Peyer's patch (tissue), 4 donors: ENCODE results near the gene DOHH. TPM values are rescaled to one million over a fixed set of nuclear protein-coding genes. Genes with fewer than 3 reads are reported as not detected.

ENCODE experiments used
- DNase-seq, 3 donors: peaks; one replicate each; pipeline ENCODE4 v3.0.0-alpha.2; 2017 to 2019
- H3K27ac ChIP-seq, 4 donors: fragments of 200-600 bp; sonication (generic); one replicate each; pipeline ENCODE4 v1.5.1; 2016 to 2019
- H3K27me3 ChIP-seq, 2 donors: fragments of 200-600 bp; sonication (generic); one replicate each; pipeline ENCODE4 v1.5.1; 2019
- H3K36me3 ChIP-seq, 3 donors: fragments of 200-600 bp; sonication (generic); one replicate each; pipeline ENCODE4 v1.5.1; 2016 to 2019
- H3K4me1 ChIP-seq, 4 donors: fragments of 200-600 bp; sonication (generic); one replicate each; pipeline ENCODE4 v1.5.1; 2016 to 2019
- H3K4me3 ChIP-seq, 4 donors: fragments of 200-600 bp; sonication (generic); 1 replicate in 3 of 4; 2 replicates in 1 of 4; pipeline ENCODE4 v1.5.1; 2016 to 2019; ENCODE audit warnings: mild to moderate bottlenecking in 1 of 4
- H3K9me3 ChIP-seq, 4 donors: fragments of 200-600 bp; sonication (generic); one replicate each; pipeline ENCODE4 v1.5.1; 2016 to 2019; ENCODE audit warnings: mild to moderate bottlenecking in 1 of 4
- POLR2A ChIP-seq, 2 donors: fragments of 450-650 bp; IDR thresholded peaks; one replicate each; pipeline ENCODE4 v1.5.1; 2017; ENCODE audit warnings: antibody characterized with exemption in 2 of 2, mild to moderate bottlenecking in 2 of 2, moderate library complexity in 2 of 2
- total RNA-seq, 4 donors: library from RNA; depleted of rRNA; stranded (reverse); fragments of >200 nt; gene quantifications; one replicate each; pipeline ENCODE4 v1.1.0, GENCODE V29; 2016
- TF ChIP-seq, protein P1 (sequence below), 6 experiments: fragments of 450-650 bp in 4 of 6; fragments of 200-600 bp in 2 of 6; sonication (generic) in 1 of 6; IDR thresholded peaks; one replicate each; pipeline ENCODE4 v1.5.1; 2017 to 2019; ENCODE audit warnings: antibody characterized with exemption in 6 of 6, mild to moderate bottlenecking in 3 of 6, moderate library complexity in 1 of 6

DOHH gene
- total RNA-seq, 4 donors from 2014 or later, result 5.6 to 10.2 (median 9.5) TPM

DNA sequence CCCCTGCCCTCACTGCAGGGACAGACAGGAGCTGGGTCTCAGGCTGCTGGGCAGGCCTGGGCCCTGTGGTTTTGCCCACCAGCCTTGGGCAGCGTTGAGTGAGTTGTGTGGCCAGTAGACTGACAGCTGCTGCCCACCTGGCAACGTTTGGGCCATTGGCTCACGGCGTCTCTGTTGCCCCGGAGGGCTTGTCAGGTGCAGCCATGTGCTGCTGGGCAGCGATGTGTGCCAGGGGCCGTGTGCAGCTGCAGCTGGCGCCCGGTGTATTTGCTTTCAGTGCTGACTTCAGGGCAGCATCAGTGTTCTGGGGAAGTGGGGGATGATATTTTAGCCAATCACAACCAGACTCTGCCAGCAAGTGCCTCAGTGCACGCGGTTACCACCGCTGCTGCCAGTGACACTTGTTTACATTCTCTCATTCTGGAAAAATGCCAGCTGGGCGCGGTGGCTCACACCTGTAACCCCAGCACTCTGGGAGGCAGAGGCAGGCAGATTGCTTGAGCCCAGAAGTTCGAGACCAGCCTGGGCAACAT lies 16.3 kb upstream of the DOHH start:
- H3K27me3 ChIP-seq, result no peaks in the 10 kb centered on the region
- H3K4me1 ChIP-seq, result peaks cover 0 to 38% (median 5%) of the 10 kb centered on the region in 4 donors
- peaks cover 0 to 17% (median 0%) of the 10 kb centered on the region in 3 donors for H3K36me3 ChIP-seq
- H3K9me3 ChIP-seq, result no peaks in the 10 kb centered on the region
- H3K4me3 ChIP-seq, result no peak overlapping the region
- peak in 2 of 3 donors; percentile 55 to 71 for DNase-seq
- no peak overlapping the region for H3K27ac ChIP-seq
- TF ChIP-seq, protein P1, sequence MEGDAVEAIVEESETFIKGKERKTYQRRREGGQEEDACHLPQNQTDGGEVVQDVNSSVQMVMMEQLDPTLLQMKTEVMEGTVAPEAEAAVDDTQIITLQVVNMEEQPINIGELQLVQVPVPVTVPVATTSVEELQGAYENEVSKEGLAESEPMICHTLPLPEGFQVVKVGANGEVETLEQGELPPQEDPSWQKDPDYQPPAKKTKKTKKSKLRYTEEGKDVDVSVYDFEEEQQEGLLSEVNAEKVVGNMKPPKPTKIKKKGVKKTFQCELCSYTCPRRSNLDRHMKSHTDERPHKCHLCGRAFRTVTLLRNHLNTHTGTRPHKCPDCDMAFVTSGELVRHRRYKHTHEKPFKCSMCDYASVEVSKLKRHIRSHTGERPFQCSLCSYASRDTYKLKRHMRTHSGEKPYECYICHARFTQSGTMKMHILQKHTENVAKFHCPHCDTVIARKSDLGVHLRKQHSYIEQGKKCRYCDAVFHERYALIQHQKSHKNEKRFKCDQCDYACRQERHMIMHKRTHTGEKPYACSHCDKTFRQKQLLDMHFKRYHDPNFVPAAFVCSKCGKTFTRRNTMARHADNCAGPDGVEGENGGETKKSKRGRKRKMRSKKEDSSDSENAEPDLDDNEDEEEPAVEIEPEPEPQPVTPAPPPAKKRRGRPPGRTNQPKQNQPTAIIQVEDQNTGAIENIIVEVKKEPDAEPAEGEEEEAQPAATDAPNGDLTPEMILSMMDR (IDR thresholded peaks at IDR 0.05), result no peak
- TF ChIP-seq POLR2A (IDR thresholded peaks at IDR 0.05), result no peak

DNA sequence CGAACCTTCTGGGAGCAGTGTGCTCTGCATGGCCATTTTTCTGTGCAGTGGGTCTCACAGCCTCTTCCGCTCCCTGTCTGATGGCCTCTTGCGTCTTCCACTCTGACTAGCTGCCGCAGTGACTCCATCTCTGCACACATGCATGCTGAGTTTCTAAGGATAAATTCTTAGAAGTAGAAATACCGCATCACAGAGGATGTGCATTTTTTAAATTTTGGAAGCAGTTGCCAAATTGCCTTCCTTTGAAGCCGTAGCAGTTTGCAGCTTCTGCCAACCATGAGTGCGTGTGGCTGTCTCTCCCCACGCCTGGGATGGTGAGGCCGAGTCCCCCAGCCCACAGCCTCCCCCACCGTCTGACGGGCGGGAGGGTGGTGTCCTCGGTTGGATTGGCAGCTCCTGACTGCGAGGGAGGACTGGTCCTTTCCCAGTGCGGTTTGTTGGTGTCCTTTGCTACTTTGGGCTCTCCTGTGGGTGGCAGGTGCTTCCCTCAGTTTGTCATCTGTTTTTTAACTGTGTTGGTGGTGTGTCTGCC lies 15.5 kb upstream of the DOHH start:
- DNase-seq, result no peak
- Histone ChIP-seq H3K27ac (no peak overlapping the region), H3K27me3 (no peaks in the 10 kb centered on the region), H3K36me3 (peaks cover 0 to 17% (median 0%) of the 10 kb centered on the region in 3 donors), H3K4me1 (peaks cover 0 to 38% (median 5%) of the 10 kb centered on the region in 4 donors), H3K4me3 (no peak overlapping the region), H3K9me3 (no peaks in the 10 kb centered on the region)
- TF ChIP-seq POLR2A (IDR thresholded peaks at IDR 0.05), result no peak
- TF ChIP-seq, protein P1 (IDR thresholded peaks at IDR 0.05), result no peak

DNA sequence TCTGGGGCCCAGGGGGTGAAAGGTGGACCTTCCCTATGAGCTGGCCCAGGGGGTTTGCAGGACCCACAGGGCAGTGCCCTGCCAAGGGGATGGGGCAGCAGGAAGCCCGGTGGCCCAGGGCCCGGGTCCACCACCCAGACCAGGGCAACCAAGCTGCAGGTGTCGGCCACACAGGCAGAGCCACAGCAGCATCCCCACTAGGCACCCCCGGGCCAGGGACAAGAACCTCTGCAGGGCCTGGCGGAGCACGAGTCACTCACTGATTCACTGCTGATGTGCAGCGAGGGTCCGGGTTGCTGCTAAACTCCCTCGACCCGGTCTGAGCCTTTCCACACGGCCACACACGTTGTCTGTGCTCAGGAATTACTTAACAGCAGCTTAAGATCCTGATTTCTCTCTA lies 14.5 kb upstream of the DOHH start:
- no peak overlapping the region for H3K4me3 ChIP-seq
- H3K9me3 ChIP-seq, result no peaks in the 10 kb centered on the region
- peaks cover 0 to 30% (median 3%) of the 10 kb centered on the region in 4 donors for H3K4me1 ChIP-seq
- H3K27me3 ChIP-seq, result no peaks in the 10 kb centered on the region
- TF ChIP-seq POLR2A (IDR thresholded peaks at IDR 0.05), result no peak
- TF ChIP-seq, protein P1 (IDR thresholded peaks at IDR 0.05), result no peak
- no peak for DNase-seq
- H3K36me3 ChIP-seq, result peaks cover 0 to 21% (median 0%) of the 10 kb centered on the region in 3 donors
- H3K27ac ChIP-seq, result no peak overlapping the region

DNA sequence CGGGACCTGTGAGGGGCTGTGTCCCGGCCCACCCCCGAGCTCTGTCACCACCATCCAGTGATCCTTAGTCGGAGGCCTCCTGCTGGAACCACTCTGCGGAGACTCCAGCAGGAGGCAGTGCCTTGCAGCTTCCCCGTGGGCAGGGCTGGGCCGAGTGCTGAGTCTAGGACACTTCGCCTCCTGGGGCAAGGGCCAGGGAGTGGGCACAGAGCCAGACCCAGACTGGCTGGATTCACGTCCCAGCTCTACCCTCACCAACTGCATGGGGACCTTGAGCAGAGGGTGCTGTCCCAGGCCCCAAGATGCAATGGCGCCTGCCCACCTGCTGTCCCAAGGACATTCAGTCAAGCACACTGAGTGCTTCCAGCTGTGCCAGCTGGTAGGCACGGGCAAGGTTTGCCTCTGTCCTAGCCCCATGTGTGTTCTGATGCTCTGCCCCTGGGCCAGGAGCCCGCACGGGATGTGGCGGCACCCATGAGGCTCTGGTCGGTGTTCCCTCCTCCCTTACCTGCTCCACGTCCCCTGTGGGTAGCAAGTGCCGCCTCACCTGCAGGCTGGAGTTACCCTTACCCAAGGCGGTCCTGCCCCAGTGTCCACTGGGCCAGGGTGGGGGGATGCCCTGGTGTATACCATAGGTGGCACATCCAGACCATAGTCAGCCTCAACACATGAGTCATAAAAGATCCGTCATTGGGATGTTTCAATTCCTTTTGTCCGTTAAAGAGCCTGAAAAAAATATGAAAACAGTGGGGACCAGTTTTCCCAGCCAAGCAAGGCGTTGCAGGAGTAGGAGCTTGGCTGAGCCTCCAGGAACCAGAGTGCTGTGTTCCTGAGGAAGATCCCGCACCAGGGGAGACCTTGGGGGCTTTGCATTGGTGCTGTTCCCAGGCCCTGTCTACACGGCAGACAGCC lies 13.0 kb upstream of the DOHH start:
- Histone ChIP-seq H3K27ac (no peak overlapping the region), H3K9me3 (no peaks in the 10 kb centered on the region), H3K4me3 (no peak overlapping the region), H3K4me1 (peaks cover 0 to 29% (median 3%) of the 10 kb centered on the region in 4 donors), H3K27me3 (no peaks in the 10 kb centered on the region), H3K36me3 (peaks cover 0 to 23% (median 0%) of the 10 kb centered on the region in 3 donors)
- TF ChIP-seq, protein P1 (IDR thresholded peaks at IDR 0.05), result no peak
- no peak for TF ChIP-seq POLR2A (IDR thresholded peaks at IDR 0.05)
- DNase-seq, result no peak

- peaks cover 0 to 35% (median 4%) of the 10 kb centered on the region in 4 donors for H3K4me1 ChIP-seq
- H3K27me3 ChIP-seq, result no peaks in the 10 kb centered on the region
- DNase-seq, result no peak
- no peak overlapping the region for H3K27ac ChIP-seq
- H3K4me3 ChIP-seq, result no peak overlapping the region
- no peak for TF ChIP-seq POLR2A (IDR thresholded peaks at IDR 0.05)
- TF ChIP-seq, protein P1 (IDR thresholded peaks at IDR 0.05), result no peak
- no peaks in the 10 kb centered on the region for H3K9me3 ChIP-seq
- H3K36me3 ChIP-seq, result peaks cover 0 to 23% (median 0%) of the 10 kb centered on the region in 3 donors
These were observed 12.2 kb upstream of the DOHH start for GRCh38 chr19:3512562-3513228.
